ENCODE measurements around the gene BAZ2B. TPM values are rescaled to one million over a fixed set of nuclear protein-coding genes. Genes with fewer than 3 reads are reported as not detected.

The BAZ2B gene
- total RNA-seq, 1 donor from 2014 or later = 69.8 TPM

GRCh38 chr2:159326569-159327255 is 289.6 kb downstream of the BAZ2B start:
- DNase-seq (ENCODE audit: low read depth) (no peak), FAIRE-seq (no peak)
- H3K9me3 ChIP-seq (ENCODE audit: insufficient read depth, low read depth, low read length) = no peaks in the 10 kb centered on the region
- no peak overlapping the region for H3K4me3 ChIP-seq (ENCODE audit: insufficient read depth, low read depth, low read length)
- H3K36me3 Mint-ChIP-seq (ENCODE audit: low read depth, unreplicated experiment) = peaks cover 3% of the 10 kb centered on the region
- H3K4me2 ChIP-seq (ENCODE audit: low read length) = no peak overlapping the region
- TF ChIP-seq, protein P1, sequence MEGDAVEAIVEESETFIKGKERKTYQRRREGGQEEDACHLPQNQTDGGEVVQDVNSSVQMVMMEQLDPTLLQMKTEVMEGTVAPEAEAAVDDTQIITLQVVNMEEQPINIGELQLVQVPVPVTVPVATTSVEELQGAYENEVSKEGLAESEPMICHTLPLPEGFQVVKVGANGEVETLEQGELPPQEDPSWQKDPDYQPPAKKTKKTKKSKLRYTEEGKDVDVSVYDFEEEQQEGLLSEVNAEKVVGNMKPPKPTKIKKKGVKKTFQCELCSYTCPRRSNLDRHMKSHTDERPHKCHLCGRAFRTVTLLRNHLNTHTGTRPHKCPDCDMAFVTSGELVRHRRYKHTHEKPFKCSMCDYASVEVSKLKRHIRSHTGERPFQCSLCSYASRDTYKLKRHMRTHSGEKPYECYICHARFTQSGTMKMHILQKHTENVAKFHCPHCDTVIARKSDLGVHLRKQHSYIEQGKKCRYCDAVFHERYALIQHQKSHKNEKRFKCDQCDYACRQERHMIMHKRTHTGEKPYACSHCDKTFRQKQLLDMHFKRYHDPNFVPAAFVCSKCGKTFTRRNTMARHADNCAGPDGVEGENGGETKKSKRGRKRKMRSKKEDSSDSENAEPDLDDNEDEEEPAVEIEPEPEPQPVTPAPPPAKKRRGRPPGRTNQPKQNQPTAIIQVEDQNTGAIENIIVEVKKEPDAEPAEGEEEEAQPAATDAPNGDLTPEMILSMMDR (IDR thresholded peaks at IDR 0.05; ENCODE audit: insufficient read depth, low read depth, low read length) = no peak
- no peak for TF ChIP-seq EZH2 (IDR thresholded peaks at IDR 0.05; ENCODE audit: insufficient read depth, low read length)
- no peaks in the 10 kb centered on the region for H3K4me1 ChIP-seq (ENCODE audit: insufficient read depth, low read length)
- H2AFZ ChIP-seq (ENCODE audit: low read depth, low read length) = no peak overlapping the region
- no peaks in the 10 kb centered on the region for H3K79me2 ChIP-seq (ENCODE audit: insufficient read depth, low read length)
- no peaks in the 10 kb centered on the region for H3K9me3 Mint-ChIP-seq (ENCODE audit: unreplicated experiment)
- no peaks in the 10 kb centered on the region for H3K4me1 Mint-ChIP-seq (ENCODE audit: low read depth, unreplicated experiment)
- no peak overlapping the region for H3K27ac Mint-ChIP-seq (ENCODE audit: unreplicated experiment)
- no peaks in the 10 kb centered on the region for H3K27me3 ChIP-seq (ENCODE audit: insufficient read depth, low read length)
- no peaks in the 10 kb centered on the region for H3K27me3 Mint-ChIP-seq (ENCODE audit: low read depth, unreplicated experiment)
- peaks cover 8% of the 10 kb centered on the region for H3K36me3 ChIP-seq (ENCODE audit: insufficient read depth, low read length)
- no peak overlapping the region for H3K4me3 Mint-ChIP-seq (ENCODE audit: unreplicated experiment)
- no peak overlapping the region for H3K27ac ChIP-seq (ENCODE audit: low read depth, low read length)
- H3K9ac ChIP-seq (ENCODE audit: low read length) = no peak overlapping the region
- H4K20me1 ChIP-seq (ENCODE audit: insufficient read depth, low read length) = no peaks in the 10 kb centered on the region

DNA sequence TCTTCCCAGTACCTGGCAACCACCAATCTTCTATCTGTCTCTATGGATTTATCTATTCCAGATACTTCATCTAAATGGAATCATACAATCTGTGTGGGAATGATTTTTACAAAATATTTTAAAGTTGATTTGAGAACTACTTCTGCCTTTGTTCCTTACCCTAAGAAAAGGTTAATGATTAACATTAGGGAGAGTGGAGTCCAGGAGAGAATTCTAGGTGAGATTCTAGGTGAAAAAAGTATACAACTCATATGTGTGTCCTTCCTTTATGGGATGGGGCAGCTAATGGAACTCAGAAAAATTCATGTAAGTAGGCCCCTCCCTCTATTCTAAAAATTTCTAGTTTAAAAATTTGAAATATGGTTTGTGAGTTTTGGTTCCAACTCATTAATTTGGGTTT is 293.9 kb downstream of the BAZ2B start:
- no peak overlapping the region for H3K4me3 ChIP-seq (ENCODE audit: insufficient read depth, low read depth, low read length)
- no peak overlapping the region for H3K9ac ChIP-seq (ENCODE audit: low read length)
- no peak overlapping the region for H3K4me2 ChIP-seq (ENCODE audit: low read length)
- Mint-ChIP-seq H3K9me3 (ENCODE audit: unreplicated experiment) (no peaks in the 10 kb centered on the region), H3K4me3 (ENCODE audit: unreplicated experiment) (no peak overlapping the region), H3K27ac (ENCODE audit: unreplicated experiment) (no peak overlapping the region), H3K4me1 (ENCODE audit: low read depth, unreplicated experiment) (no peaks in the 10 kb centered on the region), H3K36me3 (ENCODE audit: low read depth, unreplicated experiment) (peaks cover 2% of the 10 kb centered on the region), H3K27me3 (ENCODE audit: low read depth, unreplicated experiment) (no peaks in the 10 kb centered on the region)
- no peaks in the 10 kb centered on the region for H3K9me3 ChIP-seq (ENCODE audit: insufficient read depth, low read depth, low read length)
- no peaks in the 10 kb centered on the region for H4K20me1 ChIP-seq (ENCODE audit: insufficient read depth, low read length)
- H3K36me3 ChIP-seq (ENCODE audit: insufficient read depth, low read length) = peaks cover 3% of the 10 kb centered on the region
- DNase-seq (ENCODE audit: low read depth) (no peak), FAIRE-seq (no peak)
- TF ChIP-seq, protein P1 (IDR thresholded peaks at IDR 0.05; ENCODE audit: insufficient read depth, low read depth, low read length) = no peak
- no peak for TF ChIP-seq EZH2 (IDR thresholded peaks at IDR 0.05; ENCODE audit: insufficient read depth, low read length)
- H3K79me2 ChIP-seq (ENCODE audit: insufficient read depth, low read length) = no peaks in the 10 kb centered on the region
- H3K27ac ChIP-seq (ENCODE audit: low read depth, low read length) = no peak overlapping the region
- no peaks in the 10 kb centered on the region for H3K27me3 ChIP-seq (ENCODE audit: insufficient read depth, low read length)
- H2AFZ ChIP-seq (ENCODE audit: low read depth, low read length) = no peak overlapping the region
- H3K4me1 ChIP-seq (ENCODE audit: insufficient read depth, low read length) = no peaks in the 10 kb centered on the region

DNA sequence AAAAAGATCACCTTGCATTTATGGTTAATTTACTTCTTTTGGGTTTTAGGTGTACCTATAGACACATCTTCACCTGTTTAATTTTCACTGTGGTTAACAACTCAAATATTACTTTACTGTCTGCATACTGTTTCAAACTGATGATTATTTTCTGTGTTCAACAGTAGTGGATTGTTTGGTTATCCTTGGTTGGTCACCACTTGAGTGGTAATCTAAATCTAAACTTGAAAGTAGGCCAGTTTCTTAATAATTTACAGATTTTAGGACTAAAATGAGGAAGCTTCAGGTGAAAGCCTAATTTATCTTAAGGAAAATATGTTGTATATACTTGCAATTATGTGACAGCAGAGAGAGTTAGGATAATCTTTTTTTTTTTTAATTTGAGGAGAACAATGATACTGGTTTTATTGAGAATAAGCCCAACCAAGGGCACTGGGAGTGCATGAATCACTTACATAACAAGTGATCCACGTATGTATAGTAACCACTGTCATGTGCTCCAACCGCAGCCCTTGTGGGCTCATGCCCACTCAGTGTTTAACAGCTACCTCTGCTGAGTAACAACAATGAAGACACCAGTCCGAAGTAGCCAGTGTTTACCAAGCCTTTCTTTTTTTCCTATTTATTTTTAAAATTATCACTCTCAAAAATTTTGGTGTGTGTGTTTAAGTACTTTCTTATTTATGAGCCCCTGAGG is 298.8 kb downstream of the BAZ2B start:
- H3K36me3 Mint-ChIP-seq (ENCODE audit: low read depth, unreplicated experiment) = peaks cover 11% of the 10 kb centered on the region
- no peaks in the 10 kb centered on the region for H3K4me1 Mint-ChIP-seq (ENCODE audit: low read depth, unreplicated experiment)
- no peaks in the 10 kb centered on the region for H3K4me1 ChIP-seq (ENCODE audit: insufficient read depth, low read length)
- no peaks in the 10 kb centered on the region for H4K20me1 ChIP-seq (ENCODE audit: insufficient read depth, low read length)
- no peak overlapping the region for H3K9ac ChIP-seq (ENCODE audit: low read length)
- no peak overlapping the region for H3K27ac Mint-ChIP-seq (ENCODE audit: unreplicated experiment)
- H3K79me2 ChIP-seq (ENCODE audit: insufficient read depth, low read length) = no peaks in the 10 kb centered on the region
- no peaks in the 10 kb centered on the region for H3K9me3 ChIP-seq (ENCODE audit: insufficient read depth, low read depth, low read length)
- H3K9me3 Mint-ChIP-seq (ENCODE audit: unreplicated experiment) = no peaks in the 10 kb centered on the region
- DNase-seq (ENCODE audit: low read depth) (peak; percentile 30), FAIRE-seq (no peak)
- H3K4me3 Mint-ChIP-seq (ENCODE audit: unreplicated experiment) = no peak overlapping the region
- no peak for TF ChIP-seq EZH2 (IDR thresholded peaks at IDR 0.05; ENCODE audit: insufficient read depth, low read length)
- TF ChIP-seq, protein P1 (IDR thresholded peaks at IDR 0.05; ENCODE audit: insufficient read depth, low read depth, low read length) = no peak
- no peak overlapping the region for H2AFZ ChIP-seq (ENCODE audit: low read depth, low read length)
- H3K27me3 ChIP-seq (ENCODE audit: insufficient read depth, low read length) = no peaks in the 10 kb centered on the region
- H3K27me3 Mint-ChIP-seq (ENCODE audit: low read depth, unreplicated experiment) = no peaks in the 10 kb centered on the region
- H3K36me3 ChIP-seq (ENCODE audit: insufficient read depth, low read length) = peaks cover 6% of the 10 kb centered on the region
- no peak overlapping the region for H3K27ac ChIP-seq (ENCODE audit: low read depth, low read length)
- H3K4me2 ChIP-seq (ENCODE audit: low read length) = no peak overlapping the region
- H3K4me3 ChIP-seq (ENCODE audit: insufficient read depth, low read depth, low read length) = no peak overlapping the region

Measured in astrocyte (in vitro differentiated cells and primary cell).